Medulla oblongata (tissue), 1 donor: ENCODE data around the gene DLG2.
"Not testable (repeated sequence)": the region's sequence is repeated elsewhere in the genome, so short reads cannot be mapped to it uniquely, and the experiment has no call there.

Source experiments
- DNase-seq: peaks from one replicate; pipeline ENCODE4 v3.0.0-alpha.2; 2015; ENCODE audit errors: extremely low spot score

DLG2 gene

DNA sequence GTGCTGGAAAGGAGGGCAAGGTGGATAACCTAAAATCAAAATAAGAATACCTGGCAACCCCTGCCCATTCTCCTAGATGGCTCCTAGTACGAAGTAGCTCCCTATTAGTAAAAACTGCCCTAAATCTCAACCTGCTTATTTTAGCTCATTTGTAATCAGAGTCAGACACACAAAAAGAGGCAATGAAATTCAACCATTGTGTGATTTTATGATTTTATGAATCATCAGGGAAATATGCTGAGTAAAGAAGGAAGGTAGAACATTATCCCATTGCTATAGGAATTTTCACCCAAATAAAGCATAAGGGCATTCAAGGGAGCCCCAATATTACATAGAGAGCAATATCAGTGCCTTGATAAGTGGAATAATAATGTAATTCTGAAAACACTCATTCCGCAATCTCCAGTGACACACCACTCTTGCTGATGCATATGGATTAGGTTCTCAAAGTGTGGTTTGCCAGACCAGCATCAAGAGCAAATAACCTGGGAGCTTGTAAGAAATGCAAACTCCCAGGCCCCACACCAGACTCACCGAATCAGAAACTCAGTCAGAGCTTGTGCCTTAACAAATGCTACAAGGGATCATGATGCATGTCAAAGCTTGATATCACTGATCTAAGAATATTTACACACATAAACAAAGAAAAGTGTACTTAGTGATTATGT is 789.6 kb downstream of the DLG2 start:
- DNase-seq = no peak

GRCh38 chr11:84836371-84836770 is 790.8 kb downstream of the DLG2 start:
- no peak for DNase-seq

DNA sequence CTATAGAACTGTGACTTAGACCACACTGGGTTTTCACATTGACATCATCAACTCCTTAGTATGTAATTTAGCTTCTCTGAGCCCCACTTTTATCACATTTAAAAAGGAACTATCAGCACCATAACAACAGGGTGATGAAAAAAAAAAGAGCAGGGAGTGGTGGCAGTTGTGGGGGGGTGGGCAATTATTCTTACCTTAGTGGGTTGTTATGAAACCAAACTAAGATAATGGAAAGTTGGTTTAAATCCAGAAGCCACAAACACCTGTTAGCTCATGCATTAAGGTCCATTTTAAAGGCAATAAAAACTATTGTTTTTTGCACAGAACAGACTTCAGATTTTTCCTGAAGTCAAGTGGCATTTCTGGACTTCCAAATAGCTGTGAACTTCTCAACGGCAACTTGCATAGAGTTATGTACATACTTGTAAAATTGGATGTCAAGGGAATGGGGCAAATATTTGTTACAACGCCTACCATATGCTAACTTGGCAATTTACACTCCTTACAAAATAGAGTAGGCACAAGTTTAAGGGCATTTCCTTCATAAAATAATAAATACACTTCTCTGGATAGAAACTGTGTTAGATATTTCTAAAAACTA is 793.6 kb downstream of the DLG2 start:
- no peak for DNase-seq

GRCh38 chr11:84830372-84830771 is 796.8 kb downstream of the DLG2 start:
- DNase-seq = no peak

GRCh38 chr11:84829162-84829561 is 798.0 kb downstream of the DLG2 start:
- no peak for DNase-seq

DNA sequence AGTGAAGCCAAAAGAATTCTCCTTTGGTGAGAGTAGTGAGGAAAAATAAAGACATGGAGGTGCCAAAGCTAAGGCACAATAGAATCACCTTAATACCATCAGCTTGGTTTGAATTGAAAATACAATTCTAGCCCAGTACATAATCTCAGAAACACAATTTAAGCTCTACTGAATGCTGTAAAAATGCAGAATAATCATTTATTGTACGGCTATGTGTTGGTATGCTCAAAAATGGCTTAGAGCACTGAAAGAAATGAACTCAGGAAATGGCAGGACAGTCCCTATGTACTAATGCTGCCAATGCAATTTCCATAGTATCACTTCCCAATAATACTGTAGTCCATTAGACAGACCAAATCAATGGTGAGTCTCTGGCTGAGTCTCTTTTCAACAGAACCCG is 798.5 kb downstream of the DLG2 start:
- DNase-seq = no peak

DNA sequence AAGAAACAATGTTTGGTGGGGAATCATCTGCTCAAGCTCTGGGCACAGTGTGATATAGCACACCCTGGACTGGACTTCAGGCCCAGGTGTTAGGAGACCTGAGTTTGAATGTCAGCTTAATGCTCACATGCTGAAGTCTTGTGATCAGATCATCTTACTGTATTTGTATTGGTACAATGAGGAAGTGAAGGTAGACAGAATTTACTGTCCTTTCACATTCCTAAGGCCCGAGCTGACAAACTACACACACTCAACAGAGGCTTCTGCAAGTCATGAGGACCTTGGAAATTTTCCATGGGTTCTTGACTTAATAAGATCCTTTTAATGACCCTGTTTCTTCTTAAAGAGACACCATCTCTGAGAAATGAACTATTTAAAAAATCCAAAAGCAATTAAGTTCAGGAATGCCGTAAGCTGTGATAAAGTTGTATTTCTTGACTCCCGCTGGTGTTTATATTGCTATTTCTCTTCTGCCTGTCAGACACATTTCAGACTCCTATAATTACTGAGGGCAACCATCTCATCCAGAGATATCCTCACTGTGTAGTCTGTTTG is 802.0 kb downstream of the DLG2 start:
- no peak for DNase-seq

GRCh38 chr11:84824624-84825023 is 802.5 kb downstream of the DLG2 start:
- no peak for DNase-seq

- no peak for DNase-seq
Observed at GRCh38 chr11:84819537-84819936, 807.6 kb downstream of the DLG2 start.

DNA sequence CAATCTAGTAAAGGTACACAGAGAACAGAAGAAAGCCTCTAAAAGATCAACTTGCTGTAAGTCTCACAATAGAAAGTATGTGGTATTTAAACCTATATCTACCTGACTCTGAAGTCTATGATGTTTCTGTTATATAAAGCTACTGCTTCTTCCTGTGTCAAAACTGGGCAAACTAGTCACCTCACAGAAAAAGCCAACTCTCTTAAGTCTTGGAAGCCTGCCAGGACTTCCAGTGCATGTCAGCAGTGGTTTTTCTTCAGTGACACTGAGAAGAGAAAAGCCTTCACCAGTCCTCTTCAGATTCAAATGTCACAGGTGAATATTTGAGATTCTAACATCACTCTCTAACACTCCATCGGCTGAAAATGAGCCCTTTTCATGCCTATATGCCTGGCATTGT is 808.0 kb downstream of the DLG2 start:
- DNase-seq = peak; percentile 35

DNA sequence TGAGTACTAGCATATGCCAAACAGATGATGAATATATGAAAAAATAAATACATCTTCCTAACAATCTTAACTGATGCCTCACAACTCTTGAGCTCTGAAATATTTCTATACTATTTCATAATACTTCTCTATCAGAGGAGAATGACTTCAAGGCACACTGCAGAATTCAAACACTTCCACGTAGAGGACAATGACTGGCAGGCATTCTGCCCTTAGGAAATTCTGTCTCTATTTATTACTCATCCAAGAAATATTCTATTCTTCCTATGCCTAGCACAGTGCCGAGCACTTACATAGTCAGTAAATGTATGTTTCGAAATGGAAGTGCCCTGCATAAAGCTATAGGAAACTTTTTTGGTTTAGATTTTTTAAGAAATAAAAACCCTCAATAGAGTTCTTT is 809.1 kb downstream of the DLG2 start:
- DNase-seq = no peak

DNA sequence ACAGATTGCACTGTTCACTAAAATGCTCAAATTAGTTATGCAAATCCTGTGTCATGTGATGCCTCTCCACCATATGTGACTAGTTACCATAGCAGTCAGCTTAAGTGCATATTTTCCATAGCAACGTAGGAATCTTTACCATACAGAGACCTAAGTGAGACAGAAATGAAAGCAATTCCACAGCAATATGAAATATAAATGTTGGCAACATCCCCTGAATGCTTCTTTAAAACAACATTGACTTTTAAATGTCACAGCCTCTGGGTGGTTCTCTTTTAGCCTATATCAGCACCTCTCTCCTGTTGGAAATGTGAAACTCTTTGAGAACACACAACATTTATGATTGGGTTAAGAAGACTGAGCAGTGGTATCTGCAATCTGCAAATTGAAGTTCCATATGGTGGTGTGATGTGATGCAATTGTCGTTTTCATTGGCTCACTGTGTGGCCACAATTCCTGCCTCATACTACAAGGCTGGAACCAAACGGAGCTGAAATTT is 814.6 kb downstream of the DLG2 start:
- no peak for DNase-seq

DNA sequence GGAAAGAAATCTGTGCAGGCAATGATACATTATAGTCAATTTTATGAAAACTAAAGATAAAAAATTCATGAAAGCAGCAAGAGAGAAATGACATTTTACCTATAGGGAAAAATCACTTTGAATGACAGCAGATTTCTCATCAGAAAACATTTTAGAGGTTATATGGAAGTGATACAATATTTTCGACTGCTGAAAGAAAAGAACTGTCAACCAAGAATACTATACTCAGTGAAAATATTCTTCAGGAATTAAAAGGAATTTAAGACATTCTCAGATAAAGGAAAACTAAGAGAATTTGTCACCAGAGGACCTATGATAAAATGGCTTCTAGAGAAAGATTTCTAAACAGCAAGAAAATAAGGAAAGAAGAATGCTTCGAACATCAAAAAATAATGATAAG is 820.8 kb downstream of the DLG2 start:
- DNase-seq = no peak

DNA sequence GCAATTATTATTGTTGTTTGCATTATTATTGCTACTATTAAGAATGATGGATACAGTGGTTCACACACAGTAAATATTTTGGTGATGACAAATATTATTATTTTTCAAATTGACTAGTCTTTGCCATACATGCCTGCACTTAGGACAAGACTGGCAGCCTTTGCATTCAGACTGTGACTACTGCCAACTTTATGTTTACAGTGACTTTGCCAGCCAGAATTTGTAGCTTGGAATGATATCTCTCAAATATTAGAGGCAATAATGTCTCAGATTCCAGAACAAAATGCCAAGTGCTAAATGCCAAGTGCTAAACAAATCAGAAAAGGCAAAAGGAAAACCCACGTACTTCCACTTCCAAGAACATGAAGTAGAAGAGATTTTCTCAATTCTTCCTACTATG is 823.1 kb downstream of the DLG2 start:
- DNase-seq = no peak

- peak; percentile 20 for DNase-seq
Observed at GRCh38 chr11:84800755-84801346, 826.3 kb downstream of the DLG2 start.

DNA sequence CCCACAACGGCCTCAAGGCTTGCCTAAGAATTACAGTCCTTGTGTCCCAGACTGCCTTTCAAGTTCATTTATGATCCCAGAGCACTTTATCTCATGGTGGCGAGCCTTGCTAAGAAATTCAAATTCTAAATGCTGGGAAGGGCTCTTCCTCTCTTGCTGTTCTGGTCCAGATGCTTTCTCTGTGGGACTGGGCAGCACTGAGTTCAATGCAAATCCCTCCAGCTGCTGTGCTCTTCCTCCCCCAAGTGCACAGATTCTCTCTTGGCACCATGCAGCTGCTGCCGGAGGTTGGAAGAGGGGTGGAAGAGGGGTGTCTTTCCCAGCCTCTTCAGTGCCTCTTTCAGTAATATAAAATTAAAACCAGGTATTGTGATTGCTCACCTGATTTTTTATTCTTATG is 828.0 kb downstream of the DLG2 start:
- DNase-seq = no peak

DNA sequence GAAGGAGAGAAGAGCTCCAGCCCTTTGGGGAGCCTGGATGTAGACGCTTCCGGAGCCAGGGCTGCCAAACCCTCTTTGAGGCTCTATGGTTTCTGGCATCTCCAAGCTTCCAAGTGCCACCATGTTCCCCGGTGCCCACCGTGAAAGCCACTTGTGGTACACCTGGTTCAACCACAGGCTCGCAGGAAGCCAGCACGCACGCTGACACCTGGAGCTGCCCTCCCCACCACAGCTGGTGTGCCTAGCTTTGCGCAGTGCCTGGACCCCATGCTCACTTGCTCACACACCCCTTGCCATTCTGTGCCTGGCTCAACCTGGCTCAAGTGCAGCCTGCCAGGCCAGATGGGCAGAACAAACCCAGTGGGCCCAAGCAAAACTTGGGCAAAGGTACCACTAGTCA is 831.4 kb downstream of the DLG2 start:
- no peak for DNase-seq

GRCh38 chr11:84794663-84795443 is 832.3 kb downstream of the DLG2 start:
- no peak for DNase-seq

- DNase-seq = no peak
Observed at GRCh38 chr11:84793318-84793717, 833.8 kb downstream of the DLG2 start.

DNA sequence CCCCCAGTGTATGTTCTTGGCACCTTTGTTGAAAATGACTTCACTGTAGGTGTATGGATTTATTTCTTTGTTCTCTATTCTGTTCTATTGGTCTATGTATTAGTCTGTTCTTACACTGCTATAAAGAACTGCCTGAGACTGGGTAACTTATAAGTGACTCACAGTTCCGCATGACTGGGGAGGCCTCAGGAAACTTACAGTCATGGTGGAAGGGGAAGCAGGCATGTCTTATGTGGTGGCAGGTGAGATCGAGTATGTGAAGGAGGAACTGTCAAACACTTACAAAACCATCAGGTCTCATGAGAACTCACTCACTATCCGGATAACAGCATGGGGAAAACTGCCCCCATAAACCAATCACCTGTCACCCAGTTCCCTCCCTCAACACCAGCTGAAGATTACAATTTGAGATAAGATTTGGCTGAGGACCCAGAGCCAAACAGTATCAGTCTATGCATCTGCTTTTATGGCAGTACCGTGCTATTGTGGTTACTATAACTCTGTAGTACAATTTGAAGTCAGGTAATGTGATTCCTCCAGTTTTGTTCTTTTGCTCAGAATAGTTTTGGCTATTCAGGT is 836.2 kb downstream of the DLG2 start:
- DNase-seq = no peak

DNA sequence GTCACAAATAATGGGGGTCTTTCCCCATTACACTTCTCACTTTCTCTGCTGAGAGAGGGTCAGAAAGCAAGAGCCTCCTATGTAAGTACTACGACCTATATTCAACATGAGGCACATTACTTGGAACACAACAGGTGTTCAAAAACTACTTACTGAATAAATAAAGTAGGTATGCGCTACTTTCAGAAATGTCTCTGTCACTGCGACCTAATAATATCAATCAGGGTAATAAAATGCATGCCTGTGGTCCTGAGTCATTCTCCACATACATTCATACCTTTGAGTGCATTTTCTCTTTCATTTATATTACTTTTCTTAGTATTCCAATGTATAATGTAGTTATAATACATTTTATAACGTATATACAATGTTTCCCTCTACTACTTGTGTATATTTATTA is 838.9 kb downstream of the DLG2 start:
- no peak for DNase-seq

DNA sequence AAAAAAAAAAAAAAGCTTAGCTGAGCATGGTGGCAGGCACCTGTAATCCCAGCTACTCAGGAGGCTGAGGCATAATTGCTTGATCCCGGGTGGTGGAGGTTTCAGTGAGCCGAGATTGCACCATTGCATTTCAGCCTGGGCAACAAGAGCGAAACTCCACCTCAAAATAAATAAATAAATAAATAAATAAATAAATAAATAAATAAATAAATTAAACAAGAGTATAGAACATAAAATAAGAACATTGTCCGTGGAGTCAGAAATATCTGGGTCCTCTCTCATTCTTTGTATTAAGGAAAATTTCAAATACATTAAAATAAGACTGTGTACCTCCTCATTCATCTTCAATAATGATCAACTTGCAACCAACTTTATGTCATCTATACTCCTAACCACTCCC is 843.0 kb downstream of the DLG2 start:
- DNase-seq = not testable (repeated sequence)
